Activated CD4-positive, alpha-beta memory T cell treated with anti-CD3 and anti-CD28 coated beads, Interleukin-2, amount 10 ng/mL, durations not matched to agents 7 days and 5 days (primary cell): ENCODE data around the gene SCT. TPM values are rescaled to one million over a fixed set of nuclear protein-coding genes. Genes with fewer than 3 reads are reported as not detected.
"Not testable (repeated sequence)": the region's sequence is repeated elsewhere in the genome, so short reads cannot be mapped to it uniquely, and the experiment has no call there.

Experiments
- CTCF ChIA-PET: fragments of 350-600 bp; sonication (Branson Sonifier 250); formaldehyde crosslinking; loops from one replicate; lab custom pipeline; 2021; ENCODE audit warnings: antibody characterized with exemption, inconsistent platforms; lab: Charles Lee
- POLR2A ChIA-PET: fragments of 350-600 bp; sonication (Branson Sonifier 250); formaldehyde crosslinking; loops from one replicate; lab custom pipeline; 2021; ENCODE audit warnings: antibody characterized with exemption; lab: Charles Lee
- DNase-seq: peaks from one replicate; pipeline ENCODE4 v3.0.0-alpha.2; 2020
- H3K27ac Mint-ChIP-seq: one replicate; pipeline ENCODE4 v1.8.0; 2021; ENCODE audit warnings: mild to moderate bottlenecking, mixed read lengths
- H3K27me3 Mint-ChIP-seq: one replicate; pipeline ENCODE4 v1.8.0; 2021; ENCODE audit warnings: mixed read lengths
- H3K36me3 Mint-ChIP-seq: one replicate; pipeline ENCODE4 v1.8.0; 2021; ENCODE audit warnings: low read depth, mixed read lengths
- H3K4me1 Mint-ChIP-seq: one replicate; pipeline ENCODE4 v1.8.0; 2021; ENCODE audit warnings: mixed read lengths
- H3K4me3 Mint-ChIP-seq: one replicate; pipeline ENCODE4 v1.8.0; 2021; ENCODE audit warnings: mild to moderate bottlenecking, mixed read lengths
- H3K9me3 Mint-ChIP-seq: one replicate; pipeline ENCODE4 v1.8.0; 2021; ENCODE audit warnings: mixed read lengths
- total RNA-seq, 2 experiments: library from RNA; stranded (reverse); gene quantifications; one replicate each; pipeline ENCODE4 v1.2.3, GENCODE V29; 2021

The SCT gene
- total RNA-seq, 2 experiments from 2014 or later: not detected

- DNase-seq: no peak
- no peaks in the 10 kb centered on the region for H3K9me3 Mint-ChIP-seq
- no peak overlapping the region for H3K4me3 Mint-ChIP-seq
- H3K27ac Mint-ChIP-seq: no peak overlapping the region
- no peaks in the 10 kb centered on the region for H3K27me3 Mint-ChIP-seq
- H3K4me1 Mint-ChIP-seq: no peaks in the 10 kb centered on the region
- POLR2A ChIA-PET: no interaction called here
- peaks cover 5% of the 10 kb centered on the region for H3K36me3 Mint-ChIP-seq
- CTCF ChIA-PET: interaction anchor here (0.8 to 1.7 kb wide), 2 partner anchors 40 to 101 kb away, joined by 4 to 6 read pairs; partner anchors contain the start of genes DEAF1 and TMEM80
These were observed 28.2 kb upstream of the SCT start for GRCh38 chr11:655036-655726.

GRCh38 chr11:654444-654843, 27.5 kb upstream of the SCT start:
- H3K9me3 Mint-ChIP-seq, H3K4me3 Mint-ChIP-seq, DNase-seq, POLR2A ChIA-PET, H3K27ac Mint-ChIP-seq, H3K27me3 Mint-ChIP-seq, H3K4me1 Mint-ChIP-seq, H3K36me3 Mint-ChIP-seq: not testable (repeated sequence)
- CTCF ChIA-PET: interaction anchor here (1.7 kb wide), 1 partner anchor 100 kb away, joined by 6 read pairs; no protein-coding TSS in a partner anchor

GRCh38 chr11:653837-654236, 26.9 kb upstream of the SCT start:
- H3K27ac Mint-ChIP-seq: no peak overlapping the region
- H3K4me3 Mint-ChIP-seq: no peak overlapping the region
- H3K36me3 Mint-ChIP-seq: peaks cover 2% of the 10 kb centered on the region
- CTCF ChIA-PET: no interaction called here
- H3K27me3 Mint-ChIP-seq: no peaks in the 10 kb centered on the region
- POLR2A ChIA-PET: no interaction called here
- no peaks in the 10 kb centered on the region for H3K9me3 Mint-ChIP-seq
- no peaks in the 10 kb centered on the region for H3K4me1 Mint-ChIP-seq
- DNase-seq: no peak

DNA sequence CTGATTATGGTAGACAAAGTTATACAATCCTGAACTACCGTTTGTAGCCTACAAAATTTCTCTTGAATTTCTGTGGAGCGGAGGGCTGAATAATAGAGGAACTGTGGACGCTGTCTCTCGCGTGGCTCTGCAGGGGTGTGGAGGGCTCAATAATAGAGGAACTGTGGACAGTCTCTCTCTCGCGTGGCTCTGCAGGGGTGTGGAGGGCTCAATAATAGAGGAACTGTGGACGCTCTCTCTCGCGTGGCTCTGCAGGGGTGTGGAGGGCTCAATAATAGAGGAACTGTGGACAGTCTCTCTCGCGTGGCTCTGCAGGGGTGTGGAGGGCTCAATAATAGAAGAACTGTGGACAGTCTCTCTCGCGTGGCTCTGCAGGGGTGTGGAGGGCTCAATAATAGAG, 26.2 kb upstream of the SCT start:
- H3K4me3 Mint-ChIP-seq, DNase-seq, CTCF ChIA-PET, H3K9me3 Mint-ChIP-seq, POLR2A ChIA-PET, H3K27me3 Mint-ChIP-seq, H3K4me1 Mint-ChIP-seq, H3K36me3 Mint-ChIP-seq, H3K27ac Mint-ChIP-seq: not testable (repeated sequence)

DNA sequence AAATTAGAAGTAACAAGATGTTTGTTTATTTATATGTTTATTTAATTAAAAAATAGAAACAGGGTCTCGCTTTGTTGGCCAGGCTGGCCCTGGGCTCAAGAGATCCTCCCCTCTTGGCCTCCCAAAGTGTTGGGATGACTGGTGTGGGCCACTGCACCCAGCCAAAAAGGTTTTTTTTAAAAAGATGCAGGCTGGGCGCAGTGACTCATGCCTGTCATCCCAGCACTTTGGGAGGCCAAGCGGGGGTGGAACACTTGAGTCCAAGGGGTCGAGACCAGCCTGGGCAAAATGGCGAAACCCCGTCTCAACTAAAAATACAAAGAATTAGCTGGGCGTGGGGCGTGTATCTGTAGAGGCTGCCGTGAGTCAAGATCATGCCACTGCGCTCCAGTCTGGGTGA, 23.5 kb upstream of the SCT start:
- Mint-ChIP-seq H3K4me3 (no peak overlapping the region), H3K27me3 (no peaks in the 10 kb centered on the region), H3K9me3 (no peaks in the 10 kb centered on the region), H3K27ac (no peak overlapping the region), H3K4me1 (no peaks in the 10 kb centered on the region), H3K36me3 (peaks cover 4% of the 10 kb centered on the region)
- CTCF ChIA-PET: no interaction called here
- no peak for DNase-seq
- POLR2A ChIA-PET: no interaction called here

- DNase-seq, H3K4me3 Mint-ChIP-seq, H3K27ac Mint-ChIP-seq, H3K27me3 Mint-ChIP-seq, H3K4me1 Mint-ChIP-seq, POLR2A ChIA-PET, H3K36me3 Mint-ChIP-seq, H3K9me3 Mint-ChIP-seq, CTCF ChIA-PET: not testable (repeated sequence)
These were observed 20.7 kb upstream of the SCT start for GRCh38 chr11:647672-648158.

DNA sequence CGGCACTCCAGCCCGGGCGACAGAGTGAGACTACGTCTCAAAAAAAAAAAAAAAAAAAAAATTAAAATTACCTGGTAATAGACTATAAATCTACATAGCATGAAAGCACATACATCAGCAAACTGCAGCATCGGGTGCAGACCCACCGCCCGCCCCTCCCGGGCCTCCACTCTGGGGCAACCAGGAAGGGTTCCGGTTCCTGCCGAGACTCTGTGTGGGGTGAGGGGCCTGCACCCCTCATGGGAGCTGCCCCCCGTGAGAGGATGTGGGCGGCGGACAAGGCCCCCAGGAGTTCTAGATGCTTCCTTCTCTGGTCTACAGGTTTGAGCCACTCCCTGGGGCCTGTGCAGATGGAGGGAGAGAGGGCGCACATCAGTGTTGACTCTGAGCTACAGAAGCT, 19.2 kb upstream of the SCT start:
- ChIA-PET CTCF (no interaction called here), POLR2A (interaction anchor here (1.0 to 1.1 kb wide), 2 partner anchors 31 to 49 kb away, joined by 3 read pairs; partner anchors contain the start of genes DEAF1 and IRF7)
- Mint-ChIP-seq H3K4me1 (no peaks in the 10 kb centered on the region), H3K27ac (no peak overlapping the region), H3K36me3 (peaks cover 4% of the 10 kb centered on the region), H3K4me3 (no peak overlapping the region), H3K9me3 (no peaks in the 10 kb centered on the region), H3K27me3 (peaks cover 2% of the 10 kb centered on the region)
- DNase-seq: no peak

GRCh38 chr11:645536-645935, 18.6 kb upstream of the SCT start:
- POLR2A ChIA-PET: interaction anchor here (1.0 to 1.1 kb wide), 2 partner anchors 30 to 50 kb away, joined by 3 read pairs; partner anchors contain the start of genes DEAF1 and IRF7

DNA sequence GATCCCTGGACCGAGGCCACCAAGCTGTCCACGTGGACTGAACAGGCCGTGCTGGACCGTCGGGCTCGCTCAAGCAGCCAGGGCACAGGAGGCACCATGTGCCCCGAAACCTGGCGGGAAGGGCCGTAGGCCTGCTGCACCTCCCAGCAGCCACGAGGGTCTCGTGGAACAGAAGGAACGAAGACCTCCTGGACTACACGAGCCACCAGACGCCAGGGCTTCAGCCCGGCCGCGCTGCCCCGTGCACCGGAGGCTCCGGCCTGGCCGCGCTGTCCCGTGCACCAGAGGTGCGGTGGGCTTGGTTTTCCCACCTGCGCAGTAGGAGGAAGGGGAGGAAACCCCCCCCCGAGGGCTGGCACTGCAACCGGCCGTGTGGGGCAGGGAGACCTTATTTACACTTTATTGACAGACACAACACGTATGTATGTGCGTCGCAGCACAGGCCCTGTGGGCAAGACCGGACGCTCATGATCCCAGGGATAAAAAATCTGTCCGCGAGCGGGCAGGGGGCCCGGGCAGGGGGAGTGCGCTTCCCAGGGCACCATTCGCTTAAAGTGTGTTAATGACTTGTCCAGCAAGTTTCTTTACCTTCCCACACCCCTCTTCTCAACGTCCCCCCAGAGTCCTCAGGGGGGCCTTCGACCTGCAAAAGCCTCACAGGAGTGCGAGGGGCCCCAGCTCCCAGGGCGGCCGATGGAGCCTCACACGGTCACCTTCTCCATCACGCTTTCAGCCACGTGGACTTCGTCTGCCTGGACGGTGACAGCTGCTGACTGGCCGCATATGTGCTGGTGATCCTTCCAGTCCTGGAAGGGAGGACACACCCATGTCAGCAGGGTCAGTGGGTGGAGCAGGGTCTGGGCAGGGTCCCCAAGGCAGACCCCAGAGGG, 17.1 kb upstream of the SCT start:
- POLR2A ChIA-PET: no interaction called here
- no peaks in the 10 kb centered on the region for H3K9me3 Mint-ChIP-seq
- no peak for DNase-seq
- no peaks in the 10 kb centered on the region for H3K4me1 Mint-ChIP-seq
- peaks cover 4% of the 10 kb centered on the region for H3K36me3 Mint-ChIP-seq
- H3K27ac Mint-ChIP-seq: no peak overlapping the region
- H3K4me3 Mint-ChIP-seq: no peak overlapping the region
- H3K27me3 Mint-ChIP-seq: peaks cover 5% of the 10 kb centered on the region
- CTCF ChIA-PET: no interaction called here

More at GRCh38 chr11:645536-645935, 18.6 kb upstream of the SCT start:
- H3K27ac Mint-ChIP-seq: no peak overlapping the region
- no peak for DNase-seq
- no peaks in the 10 kb centered on the region for H3K4me1 Mint-ChIP-seq
- CTCF ChIA-PET: no interaction called here
- H3K4me3 Mint-ChIP-seq: no peak overlapping the region
- no peaks in the 10 kb centered on the region for H3K9me3 Mint-ChIP-seq
- H3K36me3 Mint-ChIP-seq: peaks cover 4% of the 10 kb centered on the region
- peaks cover 2% of the 10 kb centered on the region for H3K27me3 Mint-ChIP-seq

DNA sequence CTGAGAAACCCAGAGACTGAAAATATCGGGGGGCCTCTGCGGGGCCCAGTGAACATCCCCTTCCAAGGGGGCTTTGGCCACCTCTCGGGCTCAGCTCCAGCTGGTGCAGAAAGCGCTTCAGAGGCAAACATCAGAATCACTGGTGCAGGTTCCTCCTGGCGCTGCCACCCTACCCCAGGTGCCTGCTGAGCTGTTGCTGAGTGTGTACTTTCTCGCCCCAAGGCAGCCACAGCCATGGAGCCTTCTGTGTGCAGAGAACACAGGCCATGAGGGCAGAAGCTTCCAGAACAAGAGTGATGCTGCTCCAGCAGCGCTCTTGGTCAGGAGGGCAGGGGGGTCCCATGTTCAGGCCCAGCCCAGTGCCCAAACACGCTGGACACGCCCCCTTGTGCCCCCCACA, 16.4 kb upstream of the SCT start:
- Mint-ChIP-seq H3K9me3 (no peaks in the 10 kb centered on the region), H3K27me3 (peaks cover 13% of the 10 kb centered on the region), H3K4me1 (no peaks in the 10 kb centered on the region), H3K27ac (no peak overlapping the region), H3K36me3 (peaks cover 4% of the 10 kb centered on the region), H3K4me3 (no peak overlapping the region)
- POLR2A ChIA-PET: no interaction called here
- CTCF ChIA-PET: no interaction called here
- no peak for DNase-seq

DNA sequence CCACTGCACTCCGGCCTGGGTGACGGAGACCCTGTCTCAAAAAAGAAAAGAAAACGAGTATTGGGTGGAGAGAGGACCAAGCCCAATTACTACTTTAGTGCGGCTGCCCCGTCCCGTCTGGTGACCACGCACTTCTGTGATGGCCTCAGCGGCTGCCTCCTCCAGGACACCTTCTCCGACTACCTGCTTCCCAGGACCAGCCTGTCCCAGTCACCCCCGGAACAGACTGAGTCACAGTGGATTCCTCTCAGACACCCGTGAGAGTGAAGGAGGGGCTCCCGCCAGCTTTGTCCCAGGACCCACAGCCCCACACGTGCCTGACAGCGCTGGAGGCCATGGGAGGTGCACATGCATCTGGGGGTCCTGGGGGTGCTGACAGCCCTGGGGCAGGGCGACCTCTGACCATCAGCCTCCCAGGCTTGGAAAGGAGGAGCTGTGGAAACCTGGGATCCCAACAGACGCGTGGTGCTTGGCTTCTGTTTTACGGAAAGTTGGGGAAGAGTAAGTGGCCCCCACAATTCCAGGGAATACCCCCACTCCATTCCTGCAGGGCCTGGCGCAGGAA, 14.9 kb upstream of the SCT start:
- H3K4me1 Mint-ChIP-seq: peaks cover 2% of the 10 kb centered on the region
- ChIA-PET POLR2A (interaction anchor here (1.1 to 1.4 kb wide), 2 partner anchors 12 to 83 kb away, joined by 3 read pairs; no protein-coding TSS in a partner anchor), CTCF (interaction anchor here (0.6 kb wide), 1 partner anchor 100 kb away, joined by 3 read pairs; no protein-coding TSS in a partner anchor)
- no peaks in the 10 kb centered on the region for H3K9me3 Mint-ChIP-seq
- no peak overlapping the region for H3K4me3 Mint-ChIP-seq
- H3K36me3 Mint-ChIP-seq: peaks cover 2% of the 10 kb centered on the region
- H3K27me3 Mint-ChIP-seq: peaks cover 20% of the 10 kb centered on the region
- H3K27ac Mint-ChIP-seq: no peak overlapping the region
- DNase-seq: no peak

DNA sequence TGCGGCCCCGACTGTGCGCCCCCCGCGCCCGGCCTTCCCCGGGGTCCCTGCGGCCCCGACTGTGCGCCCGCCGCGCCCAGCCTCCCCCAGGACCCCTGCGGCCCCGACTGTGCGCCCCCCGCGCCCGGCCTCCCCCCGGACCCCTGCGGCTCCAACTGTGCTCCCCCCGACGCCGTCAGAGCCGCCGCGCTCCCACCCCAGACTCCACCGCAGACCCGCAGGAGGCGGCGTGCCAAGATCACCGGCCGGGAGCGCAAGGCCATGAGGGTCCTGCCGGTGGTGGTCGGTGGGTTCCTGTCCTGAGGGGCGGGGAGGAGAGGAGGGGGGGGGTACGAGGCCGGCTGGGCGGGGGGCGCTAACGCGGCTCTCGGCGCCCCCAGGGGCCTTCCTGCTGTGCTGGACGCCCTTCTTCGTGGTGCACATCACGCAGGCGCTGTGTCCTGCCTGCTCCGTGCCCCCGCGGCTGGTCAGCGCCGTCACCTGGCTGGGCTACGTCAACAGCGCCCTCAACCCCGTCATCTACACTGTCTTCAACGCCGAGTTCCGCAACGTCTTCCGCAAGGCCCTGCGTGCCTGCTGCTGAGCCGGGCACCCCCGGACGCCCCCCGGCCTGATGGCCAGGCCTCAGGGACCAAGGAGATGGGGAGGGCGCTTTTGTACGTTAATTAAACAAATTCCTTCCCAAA, 13.2 kb upstream of the SCT start:
- Mint-ChIP-seq H3K36me3 (peaks cover 2% of the 10 kb centered on the region), H3K27me3 (peaks cover 29% of the 10 kb centered on the region), H3K27ac (no peak overlapping the region), H3K4me1 (peaks cover 2% of the 10 kb centered on the region), H3K4me3 (no peak overlapping the region), H3K9me3 (no peaks in the 10 kb centered on the region)
- CTCF ChIA-PET: no interaction called here
- DNase-seq: no peak
- POLR2A ChIA-PET: no interaction called here
